Measurements from ENCODE around the gene ANO10.

Gene ANO10

DNA sequence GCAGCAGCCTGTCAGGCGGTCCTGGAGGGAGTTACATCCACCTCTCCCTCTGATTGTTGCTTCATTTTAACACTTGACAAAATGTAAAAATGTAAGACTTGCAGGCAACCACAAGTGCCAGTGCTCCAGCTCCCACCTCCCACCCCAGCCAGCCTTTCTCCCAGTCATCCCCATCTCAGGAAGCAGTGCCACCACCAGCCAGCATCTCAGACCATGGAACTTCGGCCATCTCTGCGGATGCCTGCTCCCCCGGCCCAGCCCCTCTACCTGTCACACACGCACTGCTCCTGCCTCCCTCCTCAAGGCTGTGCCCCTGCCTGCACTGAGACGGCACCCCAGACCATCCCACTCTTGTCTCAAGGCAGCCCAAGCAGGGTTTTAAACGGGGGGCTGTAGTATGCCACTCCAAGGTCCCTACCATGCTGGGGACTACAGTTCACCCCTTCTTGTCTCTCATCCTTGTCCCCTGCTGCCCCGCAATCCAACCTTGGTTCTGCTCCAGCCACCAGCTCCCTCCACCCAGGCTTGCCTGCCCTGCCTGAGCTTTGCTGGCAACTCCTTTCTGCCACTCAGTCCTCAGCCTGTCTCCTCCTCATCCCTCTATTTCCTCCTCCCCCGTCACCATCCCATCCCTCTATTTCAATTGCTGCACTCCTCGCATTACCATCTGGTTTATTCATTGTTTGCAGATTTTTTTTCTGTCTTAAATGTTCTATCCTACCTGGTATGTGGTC, 249.6 kb downstream of the ANO10 start:
- no peak overlapping the region for H3K4me3 ChIP-seq (ENCODE audit: low read depth, low read length)
- no peak for DNase-seq (ENCODE audit: low read depth, low spot score)
- TF ChIP-seq CTCF (IDR thresholded peaks at IDR 0.05; ENCODE audit: insufficient read depth, low read length, missing control alignments) = no peak
- ChIA-PET CTCF (no interaction called here), POLR2A (no interaction called here)

DNA sequence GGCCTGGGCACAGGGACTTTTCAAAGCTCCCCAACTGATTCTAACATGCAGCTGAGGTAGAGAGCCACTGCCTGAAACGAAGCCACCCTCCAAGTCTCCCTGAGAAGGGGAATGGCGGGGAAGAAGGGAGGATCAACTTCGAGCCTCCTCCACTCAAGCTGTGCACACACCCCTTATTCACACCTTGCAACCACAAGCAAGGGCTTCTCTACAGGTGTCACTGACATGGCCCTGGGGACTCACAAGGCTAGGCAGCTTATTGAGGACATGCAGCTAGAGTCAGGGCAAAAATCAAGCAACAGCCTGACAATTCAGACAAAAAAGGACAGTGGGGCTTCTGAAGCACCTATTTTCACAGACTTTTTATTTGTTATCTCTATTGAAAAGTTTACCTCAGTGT, 250.3 kb downstream of the ANO10 start:
- ChIA-PET POLR2A (no interaction called here), CTCF (no interaction called here)
- no peak overlapping the region for H3K4me3 ChIP-seq (ENCODE audit: low read depth, low read length)
- DNase-seq (ENCODE audit: low read depth, low spot score) = no peak
- TF ChIP-seq CTCF (IDR thresholded peaks at IDR 0.05; ENCODE audit: insufficient read depth, low read length, missing control alignments) = no peak

DNA sequence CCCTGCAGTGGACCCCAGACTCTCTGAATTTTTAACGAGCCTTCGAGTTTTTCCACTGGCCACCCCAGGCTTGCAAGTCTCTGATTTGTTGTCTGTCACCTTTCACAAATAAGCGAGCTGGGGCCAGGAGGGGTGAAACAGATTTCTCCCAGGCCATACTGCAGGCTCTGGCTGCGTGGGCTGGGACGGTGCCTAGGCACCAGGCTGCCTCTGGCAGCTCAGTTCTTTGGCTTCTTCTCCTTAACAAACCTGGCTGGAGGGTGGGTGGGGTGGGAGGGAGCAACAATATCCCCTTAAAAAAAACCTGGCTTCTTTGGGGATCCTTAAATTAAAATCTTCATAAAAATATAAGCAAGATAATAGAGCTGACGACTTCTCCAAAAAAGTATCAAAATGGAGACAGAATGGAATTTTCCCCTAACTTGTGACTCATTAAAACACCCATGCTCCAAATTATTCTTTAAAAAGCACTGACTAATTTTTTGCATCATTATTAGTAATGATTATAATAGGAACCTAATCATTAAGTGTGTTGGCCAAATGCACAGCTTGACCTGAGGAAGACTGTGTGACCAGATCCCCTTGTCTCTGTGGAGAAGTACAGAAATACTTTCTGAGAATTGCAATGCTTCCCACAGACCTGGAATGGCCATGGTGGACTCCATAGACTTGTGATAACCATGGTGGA, 251.4 kb downstream of the ANO10 start:
- CTCF ChIA-PET = interaction anchor here (0.8 kb wide), 1 partner anchor 10 kb away, joined by 3 read pairs; no protein-coding TSS in a partner anchor
- DNase-seq (ENCODE audit: low read depth, low spot score) = no peak
- POLR2A ChIA-PET = interaction anchor here (0.7 kb wide), 1 partner anchor 24 kb away, joined by 3 read pairs; no protein-coding TSS in a partner anchor
- no peak for TF ChIP-seq CTCF (IDR thresholded peaks at IDR 0.05; ENCODE audit: insufficient read depth, low read length, missing control alignments)
- H3K4me3 ChIP-seq (ENCODE audit: low read depth, low read length) = no peak overlapping the region

DNA sequence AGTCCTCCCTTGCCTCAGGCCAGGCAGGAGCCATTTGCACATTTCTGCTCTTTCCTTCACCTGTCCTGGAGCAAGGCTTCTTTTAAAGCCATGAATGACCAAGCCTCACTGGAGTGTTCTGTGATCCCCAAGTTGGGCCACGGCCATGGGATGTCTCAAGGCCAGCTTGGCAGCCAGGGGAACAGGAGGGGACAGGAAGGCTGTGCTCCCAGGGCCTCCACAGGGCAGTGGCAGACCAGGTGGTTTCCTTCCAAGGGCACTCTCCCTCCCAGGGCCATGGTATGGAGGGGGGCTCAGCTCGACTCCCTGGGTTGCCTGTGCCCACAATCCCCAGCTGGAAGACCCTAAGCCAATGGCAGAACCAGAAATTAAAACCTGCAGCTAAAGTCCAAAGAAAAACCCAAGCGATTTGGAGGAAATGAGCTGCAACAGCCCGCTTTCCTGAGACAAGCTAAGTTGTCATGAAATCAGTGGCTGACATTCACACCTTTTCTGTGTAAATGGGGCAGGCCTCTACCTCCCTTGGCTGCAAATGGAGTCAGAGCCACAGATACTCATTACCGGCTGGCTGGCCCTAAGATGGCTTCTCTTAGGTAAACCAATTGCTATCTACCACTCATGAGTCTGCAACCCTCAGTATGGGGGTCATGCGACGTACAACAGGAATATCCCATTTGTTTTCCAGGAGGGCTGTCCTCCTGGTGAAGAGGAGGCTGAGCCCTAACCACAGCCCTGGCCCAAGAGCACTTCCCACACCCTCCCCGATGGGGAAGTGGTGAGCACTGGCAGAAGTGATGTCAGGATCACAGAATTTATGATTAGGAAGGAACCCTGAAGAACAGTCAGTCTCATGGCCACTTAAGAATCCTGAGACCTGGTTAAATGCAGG, 252.2 kb downstream of the ANO10 start:
- POLR2A ChIA-PET = interaction anchor here (0.7 kb wide), 1 partner anchor 23 kb away, joined by 3 read pairs; no protein-coding TSS in a partner anchor
- CTCF ChIA-PET = interaction anchor here (1.2 kb wide), 1 partner anchor 10 kb away, joined by 3 read pairs; no protein-coding TSS in a partner anchor

GRCh38 chr3:43366885-43367284, 254.9 kb downstream of the ANO10 start:
- POLR2A ChIA-PET = no interaction called here
- TF ChIP-seq CTCF (IDR thresholded peaks at IDR 0.05; ENCODE audit: insufficient read depth, low read length, missing control alignments) = no peak
- no peak overlapping the region for H3K4me3 ChIP-seq (ENCODE audit: low read depth, low read length)
- DNase-seq (ENCODE audit: low read depth, low spot score) = no peak
- CTCF ChIA-PET = interaction anchor here (1.4 kb wide), 1 partner anchor 11 kb away, joined by 3 read pairs; no protein-coding TSS in a partner anchor

More for the DNA sequence above, 252.2 kb downstream of the ANO10 start:
- DNase-seq (ENCODE audit: low read depth, low spot score) = no peak
- TF ChIP-seq CTCF (IDR thresholded peaks at IDR 0.05; ENCODE audit: insufficient read depth, low read length, missing control alignments) = no peak
- no peak overlapping the region for H3K4me3 ChIP-seq (ENCODE audit: low read depth, low read length)

Measured in AG04449 (cell line).